Measurements from ENCODE around the gene DNM2.
"Not testable (repeated sequence)": the region's sequence is repeated elsewhere in the genome, so short reads cannot be mapped to it uniquely, and the experiment has no call there.

DNM2 gene

DNA sequence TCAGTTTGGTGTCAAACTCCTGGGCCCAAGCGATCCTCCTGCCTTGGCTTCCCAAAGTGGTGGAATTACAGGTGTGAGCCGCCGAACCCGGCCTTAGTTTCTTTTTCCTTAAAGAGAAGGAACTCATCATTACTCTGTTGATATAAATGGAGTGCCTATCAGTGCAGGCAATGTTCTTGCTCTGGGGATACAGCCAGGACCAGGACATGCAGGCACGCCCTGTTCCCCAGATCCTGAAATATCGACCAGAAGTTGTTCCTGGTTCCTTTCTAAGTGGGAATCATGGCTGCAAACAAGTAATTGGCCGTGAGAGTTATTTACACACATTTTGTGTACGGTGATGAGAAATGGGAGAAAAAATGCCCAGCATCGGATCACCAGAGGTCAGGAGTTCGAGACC is 8.4 kb downstream of the DNM2 start:
- FAIRE-seq, result no peak

DNA sequence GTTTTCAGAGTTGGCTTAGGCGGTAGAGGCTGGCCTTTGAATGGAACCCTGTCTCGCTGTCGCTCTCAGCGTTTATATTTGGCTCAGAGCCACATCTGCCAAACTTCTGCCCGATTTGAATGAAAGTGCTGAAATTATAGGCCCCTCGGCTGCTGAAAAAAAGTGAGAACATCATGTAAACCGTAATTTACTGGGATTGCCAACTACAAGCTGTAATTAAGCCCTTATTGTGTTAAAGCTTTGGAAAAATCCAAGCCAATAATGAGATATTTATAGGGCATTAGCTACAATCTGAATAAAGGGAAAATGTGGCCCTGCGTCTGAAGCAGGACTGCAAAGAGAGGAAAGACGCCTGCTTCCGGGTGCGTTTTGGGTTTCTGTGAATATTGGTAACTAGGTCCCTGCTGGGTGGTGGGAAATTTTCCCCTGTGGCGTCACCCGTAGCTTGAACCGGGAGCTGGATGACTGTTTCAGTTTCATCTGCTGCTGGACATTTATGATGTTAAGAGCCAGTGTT is 9.9 kb downstream of the DNM2 start:
- FAIRE-seq, result no peak

DNA sequence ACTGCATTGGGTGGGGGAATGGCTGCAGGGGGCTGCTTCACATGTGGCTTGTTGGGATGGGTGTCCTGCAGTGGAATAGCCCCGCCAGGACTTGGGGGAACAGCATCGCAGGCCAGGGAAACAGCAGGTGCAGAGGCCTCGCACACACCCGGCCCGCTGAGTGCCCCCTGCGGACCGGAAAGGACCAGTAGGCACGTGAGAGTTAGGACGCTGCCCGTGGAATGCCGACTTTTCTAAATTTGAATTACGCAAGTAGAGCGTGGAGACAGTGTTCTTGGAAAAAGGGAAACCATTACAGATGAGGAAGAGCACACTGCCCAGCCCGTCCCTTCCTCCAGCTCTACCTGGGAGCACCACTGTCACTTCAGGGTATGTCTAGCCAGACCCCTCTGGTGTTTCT is 11.5 kb downstream of the DNM2 start:
- no peak for FAIRE-seq

DNA sequence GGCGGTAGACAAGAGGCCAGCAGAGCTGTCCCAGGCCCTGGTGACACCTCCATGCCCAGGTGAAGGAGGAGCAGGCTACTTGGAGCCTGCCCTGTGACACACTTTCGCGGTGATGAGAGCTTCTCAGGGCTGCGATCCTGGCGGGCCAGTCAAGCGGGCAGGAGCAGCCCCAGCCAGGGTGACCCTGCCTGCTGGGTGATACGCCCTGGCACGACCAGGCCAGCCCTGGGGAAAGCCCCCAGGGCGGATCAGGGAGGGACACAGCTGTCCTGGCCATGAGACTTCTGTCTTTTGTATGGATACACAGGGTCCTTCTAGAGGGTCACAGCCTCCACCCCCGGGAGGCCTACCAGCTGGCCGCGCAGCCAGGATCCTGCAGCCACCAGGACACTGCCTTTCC is 13.1 kb downstream of the DNM2 start:
- FAIRE-seq, result no peak

DNA sequence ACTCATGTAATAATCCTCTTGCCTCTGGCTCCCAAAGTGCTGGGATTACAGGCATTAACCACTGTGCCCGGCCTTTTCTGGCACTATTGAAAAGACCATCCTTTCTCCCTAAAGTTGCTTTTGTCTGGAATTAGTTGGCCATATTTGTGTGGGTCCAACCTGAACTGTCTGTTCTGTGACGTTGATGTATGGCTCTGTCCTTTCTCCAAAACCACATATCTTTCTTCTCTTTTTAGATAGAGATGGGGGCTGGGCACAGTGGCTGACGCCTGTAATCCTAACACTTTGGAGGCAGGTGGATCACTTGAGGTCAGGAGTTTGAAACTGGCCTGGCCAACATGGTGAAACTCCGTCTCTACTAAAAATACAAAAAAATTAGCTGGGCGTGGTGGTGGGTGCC is 17.9 kb downstream of the DNM2 start:
- no peak for FAIRE-seq

DNA sequence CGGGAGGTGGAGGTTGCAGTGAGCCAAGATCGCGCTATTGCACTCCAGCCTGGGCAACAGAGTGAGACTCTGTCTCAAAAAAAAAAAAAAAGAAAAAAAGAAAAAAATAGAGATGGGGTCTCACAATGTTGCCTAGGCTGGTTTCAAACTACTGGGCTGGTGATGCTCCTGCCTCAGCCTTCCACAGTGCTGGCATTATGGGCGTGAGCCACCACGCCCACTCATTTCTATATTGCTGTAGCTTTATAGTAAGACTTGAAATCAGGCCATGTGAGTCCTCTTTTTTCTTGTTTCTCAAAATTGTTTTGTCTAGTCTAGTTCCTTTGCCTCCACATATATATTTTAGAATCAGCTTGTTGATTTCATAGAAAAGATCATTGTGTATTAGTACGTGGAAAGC is 18.3 kb downstream of the DNM2 start:
- FAIRE-seq, result no peak

DNA sequence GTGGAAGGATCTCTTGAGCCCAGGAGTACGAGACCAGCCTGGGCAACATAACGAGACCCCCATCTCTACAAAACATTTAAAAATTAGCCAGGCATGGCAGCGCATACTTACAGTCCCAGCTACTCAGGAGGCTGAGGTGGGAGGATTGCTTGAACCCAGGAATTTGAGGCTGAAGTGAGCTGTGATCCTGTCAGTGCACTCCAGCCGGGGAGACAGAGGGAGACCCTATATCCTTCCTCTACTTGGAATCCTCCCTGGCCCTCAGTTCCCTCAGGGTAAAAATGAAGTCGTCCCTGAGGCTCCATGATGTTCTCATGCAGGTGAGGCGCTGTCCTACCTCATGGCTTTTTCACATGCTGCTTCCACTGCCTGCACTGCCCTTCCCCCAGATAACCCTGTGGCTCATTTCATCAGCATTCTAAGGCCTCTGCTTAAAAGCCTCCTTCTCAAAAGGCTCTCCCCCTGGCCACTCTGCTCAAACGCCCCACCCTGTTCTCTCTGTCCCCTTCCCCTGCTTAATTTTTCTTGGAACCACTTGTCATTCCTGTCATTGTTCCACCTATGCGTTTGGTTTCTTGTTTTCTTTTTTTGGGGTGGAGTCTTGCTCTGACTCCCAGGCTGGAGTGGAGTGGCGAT is 19.2 kb downstream of the DNM2 start:
- FAIRE-seq, result no peak

DNA sequence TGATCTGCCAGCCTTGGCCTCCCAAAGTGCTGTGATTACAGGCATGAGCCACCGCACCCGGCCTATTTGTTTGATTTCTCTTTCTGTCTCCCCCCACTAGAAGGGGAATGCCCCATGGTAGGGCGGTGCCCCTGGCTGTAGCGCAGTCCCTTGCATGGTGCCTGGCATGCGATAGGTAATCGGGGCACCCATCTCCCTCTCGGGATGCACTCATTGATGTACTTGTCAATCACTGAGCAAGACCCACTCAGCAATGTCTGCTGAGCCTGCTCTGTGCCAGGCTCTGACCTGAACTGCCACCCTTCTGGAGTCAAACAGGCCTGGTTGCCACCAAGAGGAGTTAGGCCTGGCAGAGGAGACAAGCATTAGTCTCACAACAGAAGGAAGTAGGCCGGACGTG is 19.8 kb downstream of the DNM2 start:
- FAIRE-seq, result no peak

DNA sequence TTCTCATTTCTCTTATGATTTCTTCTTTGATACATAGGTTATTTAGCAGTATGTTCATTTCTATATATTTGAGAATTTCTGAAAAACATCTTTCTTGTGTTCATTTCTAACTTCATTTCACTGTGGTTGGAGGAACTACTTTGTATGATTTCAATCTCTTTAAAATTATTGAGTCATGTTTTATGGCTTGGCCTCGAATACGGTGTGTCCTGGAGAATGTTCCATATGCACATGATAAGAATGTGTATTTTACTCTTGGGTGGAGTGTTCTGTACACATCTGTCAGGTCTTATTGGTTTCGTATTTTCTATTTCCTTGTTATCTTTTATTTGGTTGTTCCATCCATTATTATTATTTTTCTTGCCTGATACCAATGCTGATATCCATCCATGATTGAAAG is 22.9 kb downstream of the DNM2 start:
- FAIRE-seq, result no peak

DNA sequence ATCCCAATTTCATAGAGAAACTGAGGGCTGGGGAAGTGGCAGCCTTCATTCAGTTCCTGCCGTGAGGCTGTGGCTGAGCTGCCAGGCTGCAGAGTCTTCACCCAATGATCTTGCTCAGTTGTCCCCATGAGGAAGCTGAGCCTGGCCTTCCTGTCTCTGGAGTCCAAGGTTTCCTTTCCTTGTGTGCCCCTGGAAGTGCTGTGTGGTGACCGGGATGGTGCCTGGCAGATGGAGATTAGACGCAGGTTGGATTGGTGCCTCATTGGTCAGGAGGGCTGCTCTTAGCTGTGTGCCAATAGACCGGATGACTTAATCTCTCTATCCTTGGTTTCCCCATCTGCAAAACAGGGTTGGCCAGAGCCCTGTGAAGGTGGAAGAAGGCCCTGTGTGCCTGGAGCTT is 24.6 kb downstream of the DNM2 start:
- FAIRE-seq, result no peak

DNA sequence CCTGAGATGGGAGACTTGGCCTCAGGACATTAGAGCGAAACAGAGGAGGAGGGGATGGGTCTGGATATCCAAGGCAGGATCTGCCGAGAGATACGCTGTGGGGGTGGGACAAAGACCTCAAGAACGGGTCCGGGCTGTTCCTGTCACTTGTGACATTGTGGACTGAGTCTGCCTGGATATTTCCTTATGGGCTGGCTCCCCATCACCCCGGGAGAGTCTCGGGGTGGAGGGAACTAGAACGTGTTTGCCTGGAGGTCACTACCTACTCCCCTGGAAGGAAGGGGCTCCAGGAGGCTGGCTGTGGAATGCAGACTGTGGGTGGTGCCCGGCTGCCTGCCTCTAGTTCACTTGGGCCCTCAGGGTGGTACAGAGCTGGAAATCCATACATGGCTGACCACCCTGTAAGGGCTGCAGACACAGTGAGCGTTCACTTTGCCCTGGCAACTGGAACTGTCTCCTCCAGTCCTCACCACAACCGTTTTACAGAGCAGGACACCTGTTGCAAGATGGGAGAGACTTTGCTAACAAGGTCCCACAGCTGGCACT is 26.4 kb downstream of the DNM2 start:
- no peak for FAIRE-seq

DNA sequence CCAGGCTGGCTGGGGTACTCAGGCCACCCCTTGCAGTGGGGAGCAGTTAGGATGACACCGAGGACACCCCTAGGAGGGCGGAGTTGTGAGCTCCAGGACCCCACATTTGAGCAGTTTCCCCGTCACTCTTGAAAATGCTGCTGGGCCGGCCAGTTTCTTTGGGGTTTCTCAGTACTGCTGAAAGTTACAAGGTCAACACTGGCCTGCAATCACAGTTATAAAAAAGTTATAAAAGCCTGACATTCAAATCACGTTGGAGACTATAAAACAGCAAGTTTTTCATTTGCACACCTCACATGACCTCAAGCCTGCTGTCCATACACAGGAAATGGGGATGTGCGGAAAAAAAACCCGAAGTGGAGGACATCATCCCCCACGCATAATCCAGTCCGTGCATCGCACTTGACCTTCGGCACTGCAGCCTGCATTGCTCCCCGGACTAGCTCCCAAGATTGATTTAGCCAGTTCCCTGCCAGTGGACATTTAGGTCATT is 27.0 kb downstream of the DNM2 start:
- FAIRE-seq, result no peak

DNA sequence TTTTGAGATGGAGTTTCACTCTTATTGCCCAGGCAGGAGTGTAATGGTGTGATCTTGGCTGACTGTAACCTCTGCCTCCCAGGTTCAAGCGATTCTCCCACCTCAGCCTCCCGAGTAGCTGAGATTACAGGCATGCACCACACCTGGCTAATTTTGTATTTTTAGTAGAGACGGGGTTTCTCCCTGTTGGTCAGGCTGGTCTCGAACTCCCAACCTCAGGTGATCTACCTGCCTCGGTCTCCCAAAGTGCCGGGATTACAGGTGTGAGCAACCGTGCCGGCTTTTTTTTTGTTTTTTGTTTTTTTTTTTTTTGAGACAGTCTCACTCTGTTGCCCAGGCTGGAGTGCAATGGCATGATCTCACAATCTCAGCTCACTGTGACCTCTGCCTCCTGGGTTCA is 28.6 kb downstream of the DNM2 start:
- not testable (repeated sequence) for FAIRE-seq

DNA sequence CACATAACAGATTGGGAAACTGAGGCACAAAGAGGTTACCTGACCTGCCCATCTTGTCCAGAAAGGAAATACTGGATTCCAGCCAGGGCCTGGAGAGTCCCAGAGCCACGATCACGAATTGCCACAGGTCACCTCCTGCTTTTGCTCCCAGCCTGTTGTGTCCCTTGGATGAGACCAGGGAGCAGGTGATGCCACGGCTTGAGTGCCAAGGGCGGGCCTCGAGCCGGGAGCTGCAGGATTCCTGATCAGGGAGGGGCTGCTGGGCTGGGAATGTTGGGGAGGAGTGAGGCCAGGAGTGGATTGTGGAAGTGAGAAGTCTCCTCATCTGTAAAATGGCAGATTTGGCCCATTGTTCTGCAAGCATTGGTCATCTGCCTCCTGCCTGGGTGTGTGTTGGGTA is 29.4 kb downstream of the DNM2 start:
- no peak for FAIRE-seq

DNA sequence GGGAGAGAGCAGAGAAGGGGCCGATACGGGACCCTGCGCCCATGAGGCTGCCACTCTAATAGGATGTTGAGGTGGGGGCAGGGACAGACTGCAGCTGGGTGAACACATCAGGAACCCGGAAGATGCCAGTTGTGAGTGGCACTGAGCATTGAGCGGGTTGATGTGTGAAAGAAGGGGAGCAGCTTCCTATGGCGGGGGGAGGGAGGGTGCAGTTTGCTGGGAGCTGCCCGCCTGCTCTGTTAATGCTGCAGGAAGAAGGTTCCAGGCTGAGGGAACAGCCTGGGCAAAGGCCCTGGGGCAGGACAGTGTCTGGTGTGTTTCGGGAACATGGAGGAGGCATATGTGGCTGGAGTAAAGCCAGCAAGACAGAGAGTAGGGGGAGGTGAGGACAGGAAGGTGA is 29.8 kb downstream of the DNM2 start:
- FAIRE-seq, result no peak

DNA sequence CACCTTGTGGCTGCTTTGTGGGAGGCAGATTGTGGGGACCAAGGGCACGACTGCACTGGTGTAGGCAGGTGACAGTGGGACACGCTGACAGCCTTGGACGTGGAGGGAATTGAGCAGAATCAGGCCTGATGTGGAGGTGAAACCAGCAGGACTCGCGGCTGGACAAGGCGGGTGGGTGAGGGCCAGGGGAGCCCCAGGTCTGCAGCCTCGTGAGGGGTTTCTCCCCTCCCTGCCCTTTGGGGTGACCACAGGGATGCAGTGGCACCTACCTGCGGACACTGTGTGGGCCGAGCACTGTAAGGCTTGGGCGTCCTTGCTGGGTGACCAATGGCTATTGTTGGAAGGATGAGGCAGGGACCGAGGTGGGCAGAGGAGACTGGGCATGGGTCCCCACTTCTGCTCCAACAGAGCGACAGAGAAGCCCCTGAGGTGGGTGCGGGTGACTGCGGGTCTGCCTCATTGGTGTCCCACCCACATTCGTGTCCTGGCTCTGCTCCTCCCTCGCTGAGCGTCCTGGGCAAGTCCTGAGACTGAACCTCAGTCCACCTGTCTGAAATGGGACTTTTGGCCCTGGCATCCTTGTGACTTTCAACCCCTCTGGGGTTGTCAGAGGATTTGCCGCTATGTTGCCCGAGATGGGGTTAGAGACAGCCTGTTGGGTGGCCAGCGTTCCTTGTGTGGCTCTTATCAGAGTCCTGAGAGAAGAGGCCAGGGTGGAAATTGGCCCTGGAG is 30.5 kb downstream of the DNM2 start:
- FAIRE-seq, result no peak

DNA sequence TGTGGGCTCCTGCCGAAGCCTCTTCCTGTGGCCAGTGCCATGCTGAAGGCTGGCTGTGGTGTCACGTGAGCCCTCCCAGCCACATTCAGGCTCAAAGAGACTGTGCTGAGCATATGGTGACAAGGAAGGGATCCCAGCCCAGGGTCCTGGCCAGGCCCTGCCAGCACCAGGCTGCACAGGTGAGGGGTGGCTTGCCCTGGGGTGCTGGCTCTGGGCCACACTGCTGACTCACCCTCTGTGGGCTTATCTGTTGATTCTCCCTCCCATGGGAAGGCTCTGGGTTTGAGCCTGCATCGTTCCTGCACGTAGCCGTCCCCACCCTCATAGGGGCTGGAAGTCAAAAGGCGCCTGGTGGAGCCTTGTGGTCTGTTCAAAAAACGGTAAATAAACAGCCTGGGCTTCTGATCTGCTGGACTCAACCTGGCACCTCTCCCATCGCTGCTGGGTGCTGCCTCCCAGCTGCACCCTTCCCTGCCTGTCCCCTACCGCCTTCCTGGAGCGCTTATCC is 31.1 kb downstream of the DNM2 start:
- no peak for FAIRE-seq

DNA sequence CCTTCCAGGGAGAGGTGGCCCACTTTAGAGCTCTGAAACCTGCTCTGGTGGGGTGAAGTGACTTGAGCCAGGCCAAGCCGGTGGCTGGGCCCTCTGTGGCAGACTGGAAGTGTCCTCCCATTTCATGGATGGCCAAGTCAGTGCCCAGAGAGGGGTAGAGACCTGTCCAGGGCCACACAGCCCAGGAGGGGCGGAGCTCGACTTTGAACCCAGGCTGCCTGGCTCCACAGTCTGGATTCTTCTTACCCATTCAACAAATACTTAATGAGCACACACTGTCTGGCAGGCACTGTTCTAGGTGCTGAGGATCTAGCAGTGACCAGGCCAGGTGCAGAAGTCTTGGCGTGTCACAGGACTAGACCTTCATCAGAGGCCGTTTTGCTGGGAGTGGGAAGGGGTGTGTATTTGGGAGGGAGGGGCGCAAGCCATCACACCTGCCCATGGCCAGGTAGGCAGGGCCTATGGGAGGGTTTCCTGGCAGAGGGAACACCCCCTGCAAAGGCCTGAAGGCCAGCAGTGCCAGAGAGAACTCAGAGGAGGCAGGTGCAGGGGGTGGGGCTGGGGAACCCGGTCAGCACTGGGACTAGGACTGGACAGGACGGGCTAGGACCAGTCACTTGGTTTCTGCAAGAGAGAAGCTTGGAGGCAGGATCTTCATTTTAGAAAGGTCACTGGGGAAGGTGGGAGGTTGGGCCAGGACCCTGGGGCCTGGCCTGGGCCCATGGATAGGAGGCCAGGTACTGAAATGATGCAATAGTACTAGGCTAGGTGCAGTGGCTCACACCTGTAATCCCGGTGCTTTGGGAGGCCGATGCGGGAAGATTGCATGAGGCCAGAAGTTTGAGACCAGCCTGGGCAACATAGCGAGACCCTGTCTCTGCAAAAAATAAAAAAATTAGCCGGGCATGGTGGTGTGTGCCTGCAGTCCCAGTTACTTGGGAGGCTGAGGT is 31.8 kb downstream of the DNM2 start:
- no peak for FAIRE-seq

DNA sequence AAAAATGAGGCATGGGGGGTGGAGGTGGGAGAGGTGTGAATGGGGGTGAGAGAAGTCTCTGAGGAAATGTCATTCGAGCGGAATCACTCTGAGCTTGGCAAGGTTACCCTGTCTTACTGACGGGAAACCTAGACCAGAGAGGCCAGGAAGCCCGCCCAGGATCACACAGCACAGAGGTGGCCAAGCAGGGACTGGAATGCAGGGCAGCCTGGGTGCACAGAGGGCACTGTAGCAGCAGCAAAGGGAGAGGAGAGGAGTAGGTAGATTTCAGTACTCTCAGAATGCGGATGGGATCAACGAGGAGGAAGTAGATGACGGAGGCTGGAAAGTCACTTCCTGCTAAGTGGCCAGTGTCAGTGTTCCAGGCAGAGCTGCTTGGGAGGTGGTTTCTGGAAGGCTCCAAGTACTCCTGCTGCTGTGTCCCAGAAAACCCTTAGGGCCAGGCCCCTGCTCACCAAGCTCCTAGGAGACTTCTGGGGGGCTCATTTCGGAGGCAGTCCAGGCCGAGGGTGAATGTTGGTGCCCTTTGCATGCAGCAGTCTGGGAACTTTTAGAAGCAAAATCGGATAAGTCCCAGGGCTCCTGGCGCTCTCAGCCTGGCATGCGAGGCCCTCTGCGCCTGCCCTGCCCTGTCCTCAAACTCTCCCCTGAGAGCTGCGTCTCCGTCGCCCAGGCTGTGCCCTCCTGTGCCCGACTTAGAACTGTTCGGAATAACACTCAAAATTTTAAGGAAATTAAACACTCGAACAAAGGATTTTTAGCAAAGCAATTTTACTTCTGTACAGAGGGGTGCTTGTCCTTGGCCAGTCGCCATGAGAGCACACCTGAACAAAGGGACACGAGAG is 33.5 kb downstream of the DNM2 start:
- FAIRE-seq, result no peak

DNA sequence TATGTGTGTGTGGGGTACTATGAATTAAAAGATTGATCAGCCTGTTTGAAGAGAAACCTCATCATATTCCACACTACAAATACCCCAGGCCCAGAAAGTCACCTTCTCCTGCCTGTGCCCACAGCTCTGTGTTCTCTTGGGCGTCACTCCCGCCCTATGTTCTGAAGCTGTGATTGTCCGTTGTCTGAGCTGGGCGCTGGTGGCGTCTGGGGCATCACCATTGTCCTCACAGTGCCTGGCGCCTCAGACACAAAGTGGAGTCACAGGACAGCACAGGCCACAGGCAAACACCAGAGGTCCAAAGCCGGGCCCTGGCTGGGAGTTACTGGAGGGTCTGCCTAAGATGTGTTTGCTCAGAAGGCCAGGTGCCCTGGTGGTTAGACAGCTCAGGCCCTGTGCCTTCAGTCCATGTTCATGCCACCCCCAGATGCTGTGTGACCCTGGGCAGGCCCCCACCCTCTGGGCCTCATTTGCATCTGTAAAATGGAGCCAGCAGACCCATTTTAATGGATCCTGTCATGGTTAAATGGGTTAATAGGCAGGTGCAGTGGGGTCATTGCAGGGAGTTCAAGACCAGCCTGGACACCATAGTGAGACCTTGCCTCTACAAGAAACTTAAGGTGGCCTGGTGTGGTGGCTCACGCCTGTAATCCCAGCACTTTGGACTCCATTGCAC is 34.5 kb downstream of the DNM2 start:
- no peak for FAIRE-seq

All from A204.1 (cell line).